SU-DHL-6 (cell line): Measurements from ENCODE around the gene ARFGEF3.

ENCODE experiments used
- EZH2phosphoT487 ChIP-seq: fragments of 200-600 bp; sonication (generic), shearing (Covaris generic); conservative IDR thresholded peaks from 2 replicates; pipeline ENCODE4 v1.6.1; 2018; ENCODE audit warnings: mild to moderate bottlenecking, antibody characterized with exemption, low read length, moderate library complexity, mixed read lengths
- TF ChIP-seq, protein P1 (sequence below): fragments of 200-600 bp; sonication (generic); IDR thresholded peaks from one replicate; pipeline ENCODE4 v1.5.1; 2017; ENCODE audit warnings: antibody characterized with exemption, mild to moderate bottlenecking, low read length, moderate library complexity; ENCODE audit not compliant: insufficient read depth, poor library complexity, severe bottlenecking

- TF ChIP-seq, protein P1, sequence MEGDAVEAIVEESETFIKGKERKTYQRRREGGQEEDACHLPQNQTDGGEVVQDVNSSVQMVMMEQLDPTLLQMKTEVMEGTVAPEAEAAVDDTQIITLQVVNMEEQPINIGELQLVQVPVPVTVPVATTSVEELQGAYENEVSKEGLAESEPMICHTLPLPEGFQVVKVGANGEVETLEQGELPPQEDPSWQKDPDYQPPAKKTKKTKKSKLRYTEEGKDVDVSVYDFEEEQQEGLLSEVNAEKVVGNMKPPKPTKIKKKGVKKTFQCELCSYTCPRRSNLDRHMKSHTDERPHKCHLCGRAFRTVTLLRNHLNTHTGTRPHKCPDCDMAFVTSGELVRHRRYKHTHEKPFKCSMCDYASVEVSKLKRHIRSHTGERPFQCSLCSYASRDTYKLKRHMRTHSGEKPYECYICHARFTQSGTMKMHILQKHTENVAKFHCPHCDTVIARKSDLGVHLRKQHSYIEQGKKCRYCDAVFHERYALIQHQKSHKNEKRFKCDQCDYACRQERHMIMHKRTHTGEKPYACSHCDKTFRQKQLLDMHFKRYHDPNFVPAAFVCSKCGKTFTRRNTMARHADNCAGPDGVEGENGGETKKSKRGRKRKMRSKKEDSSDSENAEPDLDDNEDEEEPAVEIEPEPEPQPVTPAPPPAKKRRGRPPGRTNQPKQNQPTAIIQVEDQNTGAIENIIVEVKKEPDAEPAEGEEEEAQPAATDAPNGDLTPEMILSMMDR: no peak
- no peak for TF ChIP-seq EZH2phosphoT487
Observed at GRCh38 chr6:138117376-138117914, 44.3 kb upstream of the ARFGEF3 start.
